Right forelimb (tissue), 1 donor: Measurements from ENCODE around the gene DNAJC3.
"Not testable (repeated sequence)": the region's sequence is repeated elsewhere in the genome, so short reads cannot be mapped to it uniquely, and the experiment has no call there.

ENCODE experiments used
- DNase-seq: peaks from one replicate; pipeline ENCODE4 v3.0.0-alpha.2; 2018

Gene DNAJC3

DNA sequence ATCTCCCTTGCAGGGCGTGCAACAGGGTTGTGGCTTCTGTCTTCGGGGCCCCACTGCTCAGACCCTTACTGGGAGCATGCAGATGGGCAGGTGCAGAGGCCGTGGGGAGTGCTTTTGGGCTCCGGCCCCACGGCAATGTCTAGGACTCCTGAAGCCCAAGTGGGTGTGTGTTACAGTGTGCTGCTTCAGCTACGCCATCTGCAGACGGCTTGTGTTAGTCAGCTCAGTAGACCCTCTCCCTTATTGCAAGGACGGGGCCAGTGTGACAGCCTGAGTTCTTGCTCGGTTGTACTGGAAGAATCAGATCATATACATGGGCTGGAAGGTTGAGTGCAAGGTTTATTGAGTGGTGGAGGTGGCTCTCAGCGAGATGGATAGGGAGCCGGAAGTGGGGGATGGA is 39.3 kb downstream of the DNAJC3 start:
- DNase-seq, result no peak

DNA sequence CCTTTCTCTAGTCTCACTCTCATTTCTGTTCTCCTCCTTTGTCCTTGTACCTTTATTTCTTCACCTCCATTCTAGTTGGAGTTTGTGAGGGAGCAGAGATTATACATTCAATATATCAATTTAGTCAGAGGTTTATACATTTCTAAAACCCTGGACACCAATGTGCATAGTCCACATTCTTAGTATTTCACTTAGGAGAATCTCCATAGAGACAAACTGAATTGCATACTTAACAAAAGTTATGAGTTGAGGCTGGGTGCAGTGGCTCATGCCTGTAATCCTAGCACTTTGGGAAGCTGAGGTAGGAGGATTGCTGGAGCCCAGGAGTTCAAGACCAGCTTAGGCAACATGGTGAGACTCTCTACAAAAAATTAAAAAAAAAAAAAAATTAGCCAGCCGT is 45.3 kb downstream of the DNAJC3 start:
- DNase-seq, result no peak

DNA sequence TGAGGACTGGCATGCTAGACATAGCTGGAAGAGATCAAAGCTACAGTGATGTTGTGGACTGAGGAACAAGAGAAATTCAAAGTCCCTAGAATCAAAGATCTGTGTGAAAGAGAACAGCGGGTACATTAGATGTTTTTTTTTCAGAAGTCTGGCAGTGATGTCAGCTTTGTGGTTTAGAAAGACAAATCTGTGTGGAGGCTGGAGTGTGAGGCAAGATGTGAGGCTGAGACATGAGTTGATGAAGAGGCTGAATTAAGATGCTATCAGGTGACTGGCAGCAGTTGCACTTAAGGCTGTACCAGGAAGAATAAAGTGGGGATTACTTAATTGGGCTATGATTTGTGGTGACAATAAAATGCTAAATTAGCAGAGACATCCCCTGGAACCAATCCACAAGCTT is 46.5 kb downstream of the DNAJC3 start:
- DNase-seq, result no peak

DNA sequence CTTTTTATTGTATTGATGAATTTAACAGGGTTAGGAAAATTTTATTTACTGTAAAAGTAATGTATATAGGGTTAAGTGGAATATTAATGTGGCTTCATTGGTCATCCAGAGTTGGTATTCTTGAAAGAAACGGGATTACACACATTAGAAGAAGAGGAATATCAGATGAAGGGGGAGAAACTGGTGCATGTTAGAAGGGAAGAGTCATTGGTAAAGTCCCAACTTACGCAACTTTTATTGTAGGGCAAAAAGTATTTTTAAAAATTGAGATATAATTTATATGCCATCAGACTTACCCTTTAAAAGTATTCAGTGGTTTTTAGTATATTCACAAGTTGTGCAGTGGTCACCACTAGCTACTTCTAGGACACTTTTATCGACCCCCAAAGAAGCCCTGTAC is 47.3 kb downstream of the DNAJC3 start:
- DNase-seq, result no peak

DNA sequence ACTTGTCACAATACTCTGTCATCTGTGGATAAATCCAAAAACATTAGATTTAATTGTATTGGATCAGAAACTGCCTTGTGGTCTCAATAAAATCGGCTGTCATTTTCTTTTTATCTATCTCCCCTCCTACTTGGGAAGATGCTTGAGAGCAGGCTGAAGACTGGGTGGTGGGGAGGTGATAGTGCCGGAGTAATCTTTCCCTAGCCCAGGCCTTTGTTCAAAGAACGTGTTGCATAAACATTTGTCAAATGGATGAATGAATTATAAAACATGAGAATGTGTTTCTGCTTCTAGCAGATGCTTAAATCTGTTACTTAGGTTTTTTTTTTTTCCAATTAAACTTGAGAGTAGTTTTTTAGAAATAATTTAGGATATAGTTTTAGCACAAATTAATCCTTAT is 49.9 kb downstream of the DNAJC3 start:
- DNase-seq, result no peak

DNA sequence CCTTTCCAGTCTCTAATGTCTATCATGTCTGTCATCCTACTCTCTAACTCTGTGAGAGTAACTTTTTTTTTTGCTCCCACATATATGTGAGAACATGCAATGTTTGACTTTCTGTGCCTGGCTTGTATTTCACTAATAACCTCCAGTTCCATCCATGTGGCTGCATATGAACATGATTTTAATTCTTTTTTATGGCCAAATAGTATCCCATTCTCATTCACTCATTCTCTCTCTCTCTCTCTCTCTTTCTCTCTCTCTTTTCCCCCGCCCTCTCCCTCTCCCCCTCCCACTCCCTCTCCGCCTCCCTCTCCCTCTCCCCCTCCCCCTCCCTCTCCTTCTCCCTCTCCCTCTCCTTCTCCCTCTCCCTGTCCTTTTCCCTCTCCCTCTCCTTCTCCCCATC is 52.0 kb downstream of the DNAJC3 start:
- no peak for DNase-seq

DNA sequence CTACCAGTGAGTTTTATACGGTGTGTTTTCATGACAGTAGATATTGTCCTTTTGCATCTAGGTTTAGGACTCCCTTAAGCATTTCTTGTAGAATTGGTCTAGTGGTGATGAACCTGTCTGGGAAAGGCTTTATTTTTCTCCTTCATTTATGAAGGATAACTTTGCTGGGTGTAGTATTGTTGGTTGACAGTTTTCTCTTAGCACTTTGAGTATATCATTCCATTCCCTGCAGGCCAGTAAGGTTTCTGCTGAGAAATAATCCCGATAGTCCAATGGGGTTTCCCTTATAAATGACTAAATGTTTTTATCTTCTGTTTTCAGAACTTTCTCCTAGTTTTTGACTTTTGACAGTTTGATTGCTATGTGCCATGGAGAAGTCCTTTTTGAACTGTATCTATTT is 57.2 kb downstream of the DNAJC3 start:
- DNase-seq, result no peak

DNA sequence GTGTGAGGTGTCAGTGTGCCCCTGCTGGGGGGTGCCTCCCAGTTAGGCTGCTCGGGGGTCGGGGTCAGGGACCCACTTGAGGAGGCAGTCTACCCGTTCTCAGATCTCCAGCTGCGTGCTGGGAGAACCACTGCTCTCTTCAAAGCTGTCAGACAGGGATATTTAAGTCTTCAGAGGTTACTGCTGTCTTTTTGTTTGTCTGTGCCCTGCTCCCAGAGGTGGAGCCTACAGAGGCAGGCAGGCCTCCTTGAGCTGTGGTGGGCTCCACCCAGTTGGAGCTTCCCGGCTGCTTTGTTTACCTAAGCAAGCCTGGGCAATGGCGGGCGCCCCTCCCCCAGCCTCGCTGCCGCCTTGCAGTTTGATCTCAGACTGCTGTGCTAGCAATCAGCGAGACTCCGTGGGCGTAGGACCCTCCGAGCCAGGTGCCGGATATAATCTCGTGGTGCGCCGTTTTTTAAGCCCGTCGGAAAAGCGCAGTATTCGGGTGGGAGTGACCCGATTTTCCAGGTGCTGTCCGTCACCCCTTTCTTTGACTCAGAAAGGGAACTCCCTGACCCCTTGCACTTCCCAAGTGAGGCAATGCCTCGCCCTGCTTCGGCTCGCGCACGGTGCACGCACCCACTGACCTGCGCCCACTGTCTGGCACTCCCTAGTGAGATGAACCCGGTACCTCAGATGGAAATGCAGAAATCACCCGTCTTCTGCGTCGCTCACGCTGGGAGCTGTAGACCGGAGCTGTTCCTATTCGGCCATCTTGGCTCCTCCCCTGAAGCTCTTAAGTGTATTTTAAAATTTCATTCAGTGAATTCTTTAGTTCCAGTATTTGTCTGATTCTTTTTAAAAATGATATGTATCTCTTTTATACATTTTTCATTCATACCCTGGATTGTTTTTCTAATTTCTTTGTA is 63.4 kb downstream of the DNAJC3 start:
- DNase-seq, result not testable (repeated sequence)

DNA sequence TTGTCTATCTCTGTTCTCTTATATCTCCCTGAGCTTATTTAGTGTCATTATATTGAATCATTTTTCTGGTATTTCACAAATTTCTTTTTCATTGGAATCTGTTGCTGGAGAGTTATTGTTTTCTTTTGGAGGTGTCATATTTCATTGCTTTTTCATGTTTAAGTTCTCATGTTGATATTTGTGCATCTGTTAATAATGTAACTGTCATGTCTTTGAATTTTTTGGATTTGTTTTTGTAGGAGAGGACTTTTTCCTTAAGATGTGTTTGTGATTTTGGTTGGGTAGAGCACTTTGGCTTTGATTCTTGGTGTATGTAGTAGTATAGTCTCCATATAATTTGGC is 64.0 kb downstream of the DNAJC3 start:
- DNase-seq, result no peak

DNA sequence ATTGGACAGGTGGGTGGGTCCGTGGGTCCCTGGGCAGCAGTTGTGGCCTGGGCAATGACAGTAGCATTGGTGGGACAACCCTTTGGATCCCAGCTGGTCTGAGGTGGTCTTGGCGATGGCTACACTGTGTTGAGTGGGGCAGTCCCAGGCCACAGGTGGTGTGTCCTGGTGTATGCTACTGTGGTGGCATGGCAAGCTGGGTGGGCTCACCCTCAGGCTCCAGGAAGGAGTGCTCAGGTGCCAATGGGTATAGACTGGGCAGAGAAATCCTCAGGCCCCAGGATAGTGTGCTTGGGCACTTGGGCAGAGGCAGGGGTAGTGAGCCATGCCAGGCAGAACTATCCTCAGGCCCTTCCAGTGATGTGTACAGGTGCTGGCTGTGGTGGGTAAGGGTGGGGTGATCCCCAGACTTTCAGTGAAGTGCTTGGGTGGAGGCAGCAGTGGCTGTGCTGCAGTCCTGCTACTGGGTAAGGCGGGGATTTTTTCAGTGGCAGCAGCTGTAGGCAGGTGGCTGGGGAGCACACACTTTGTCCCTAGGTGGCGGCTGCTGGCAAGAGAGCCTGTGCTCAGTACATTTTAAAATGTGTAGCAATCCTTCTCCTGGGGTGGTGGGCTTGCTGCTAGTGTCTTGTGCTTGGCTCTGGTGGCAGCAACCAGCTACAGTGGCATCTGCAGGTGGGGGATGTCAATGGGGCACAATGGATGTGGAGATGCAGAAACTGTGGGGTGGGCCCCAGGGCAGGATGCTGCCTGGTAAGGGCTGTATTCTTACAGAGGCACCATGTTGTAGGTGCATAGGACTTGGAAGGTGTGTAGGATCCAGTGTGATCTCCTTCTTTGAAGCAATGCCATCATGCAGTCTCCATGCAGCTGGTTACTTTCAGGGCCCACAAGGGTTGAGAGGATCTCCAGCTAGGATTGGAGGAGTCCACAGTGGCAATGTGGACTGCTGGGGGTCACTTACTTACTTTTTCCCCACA is 64.9 kb downstream of the DNAJC3 start:
- no peak for DNase-seq

DNA sequence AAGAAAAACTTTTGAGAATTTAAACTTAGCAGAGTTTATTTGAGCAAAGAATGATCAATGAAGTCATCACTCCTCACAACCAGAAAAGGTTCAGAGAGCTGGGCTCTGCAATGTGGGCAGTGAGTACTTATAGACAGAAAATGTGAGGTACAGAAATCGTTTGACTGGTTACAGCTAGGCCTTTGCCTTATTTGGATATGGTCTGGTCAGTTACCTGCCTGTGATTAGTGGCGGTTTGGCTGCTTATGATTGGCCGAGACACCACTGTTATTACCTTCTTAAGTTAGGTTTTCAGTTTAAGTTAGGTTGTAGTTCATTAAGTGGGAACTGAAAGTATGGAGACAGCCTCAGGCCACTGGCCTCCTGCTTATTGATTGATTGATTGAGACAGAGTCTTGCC is 66.3 kb downstream of the DNAJC3 start:
- DNase-seq, result no peak

DNA sequence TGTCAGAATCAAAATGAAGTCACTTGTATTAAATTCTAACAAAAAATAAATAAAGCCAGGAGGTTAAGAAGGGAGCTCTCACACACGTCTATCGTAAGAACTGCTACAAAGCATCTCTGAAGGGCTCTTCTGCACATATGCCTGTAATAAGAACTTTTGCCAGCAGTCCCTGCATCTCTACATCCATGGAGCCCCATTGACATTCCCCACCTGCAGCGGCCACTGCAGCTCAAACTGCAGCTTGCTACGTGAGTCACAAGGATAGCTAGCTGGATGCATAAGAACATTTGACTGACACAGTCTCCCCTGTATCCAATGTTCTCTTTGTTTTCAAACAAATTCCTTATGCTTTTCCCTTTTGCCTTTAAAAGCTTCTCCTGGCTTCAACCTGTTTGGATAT is 68.3 kb downstream of the DNAJC3 start:
- no peak for DNase-seq

DNA sequence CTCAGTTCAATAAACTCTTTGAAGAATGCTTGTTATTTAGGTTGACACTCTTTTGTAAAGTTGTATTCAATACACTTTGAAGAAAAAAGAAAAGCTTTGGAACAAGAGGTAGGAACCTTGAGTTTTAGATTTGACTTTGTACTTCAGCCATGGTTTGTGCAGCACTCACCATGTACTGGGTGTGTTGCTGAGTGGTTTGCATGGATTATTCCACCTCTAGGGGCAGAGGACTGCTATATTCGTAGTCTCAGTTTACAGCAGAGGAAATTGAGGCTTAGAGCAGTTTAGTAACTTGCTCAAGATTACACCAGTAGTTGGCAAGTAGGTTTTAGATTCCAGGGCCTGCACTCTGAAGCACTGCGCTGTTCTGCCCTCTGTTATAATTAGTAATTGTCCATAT is 68.8 kb downstream of the DNAJC3 start:
- no peak for DNase-seq

DNA sequence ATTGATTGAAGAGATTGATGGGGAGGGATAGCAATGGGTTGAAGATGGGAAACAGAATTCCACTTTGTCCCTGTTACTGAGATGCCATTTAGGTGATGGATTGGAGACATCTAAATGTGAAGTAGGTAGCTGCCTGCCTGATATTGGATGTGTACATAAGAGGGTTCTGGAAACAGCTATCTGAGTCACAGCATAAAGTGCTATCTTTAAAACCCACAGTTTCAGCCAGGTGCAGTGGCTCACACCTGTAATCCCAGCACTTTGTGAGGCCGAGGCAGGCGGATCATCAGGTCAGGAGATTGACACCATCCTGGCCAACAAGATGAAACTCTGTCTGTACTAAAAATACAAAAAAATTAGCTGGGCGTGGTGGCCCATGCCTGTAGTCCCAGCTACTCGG is 72.6 kb downstream of the DNAJC3 start:
- DNase-seq, result no peak

DNA sequence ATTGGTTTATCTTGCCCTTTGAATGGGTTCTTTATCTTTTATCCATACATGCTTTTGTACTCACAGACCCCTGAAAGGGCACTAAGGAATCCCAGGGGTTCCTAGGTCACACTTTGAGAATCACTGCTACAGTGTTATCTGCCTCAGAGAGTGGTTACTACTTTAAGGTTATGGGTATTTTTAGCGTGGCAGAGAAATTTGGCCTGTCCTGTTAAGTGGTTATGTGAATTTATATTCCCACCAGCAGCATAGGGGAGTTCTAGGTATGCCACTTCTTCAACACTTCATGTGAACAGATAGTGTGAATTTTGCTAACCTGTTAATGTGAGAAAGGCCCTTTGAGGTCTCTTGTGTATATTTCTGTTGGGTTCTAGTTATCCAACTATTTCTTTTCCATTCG is 75.7 kb downstream of the DNAJC3 start:
- no peak for DNase-seq

DNA sequence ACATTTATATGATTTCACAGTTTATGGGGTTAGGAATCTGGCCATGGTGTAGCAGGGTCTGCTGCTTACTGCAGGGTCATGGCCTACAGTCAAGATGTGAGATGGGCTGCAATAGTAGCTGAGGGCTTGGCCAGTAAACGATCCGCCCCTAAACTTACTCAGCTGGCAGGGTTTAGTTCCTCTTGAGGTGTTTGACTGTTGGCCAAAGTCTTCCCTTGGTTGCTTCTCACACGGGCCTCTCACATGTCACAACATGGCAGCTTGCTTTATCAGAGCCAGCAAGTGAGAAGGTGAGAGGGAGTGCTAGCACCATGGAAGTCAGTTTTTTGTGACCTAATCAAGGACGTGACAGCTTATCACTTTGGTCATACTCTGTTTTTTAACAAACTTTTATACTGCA is 77.1 kb downstream of the DNAJC3 start:
- no peak for DNase-seq

DNA sequence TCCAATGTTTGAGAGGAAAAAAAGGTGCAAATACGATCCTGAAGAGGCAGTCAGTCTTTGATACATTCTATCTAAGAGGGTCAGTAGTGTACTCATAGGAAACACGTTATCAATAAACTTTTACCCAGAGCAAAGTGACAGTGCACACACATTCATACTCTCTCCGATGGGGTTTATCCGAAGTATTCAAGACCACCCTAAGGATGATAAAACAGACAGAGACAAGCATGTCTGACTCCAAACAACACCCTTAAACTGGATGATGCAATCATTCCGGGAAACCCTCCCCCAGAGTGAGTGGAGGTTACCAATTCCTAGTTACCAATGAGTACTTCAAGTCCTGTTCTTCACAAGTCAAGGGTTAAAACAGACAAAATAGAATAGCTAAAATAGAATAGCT is 79.1 kb downstream of the DNAJC3 start:
- DNase-seq, result no peak

DNA sequence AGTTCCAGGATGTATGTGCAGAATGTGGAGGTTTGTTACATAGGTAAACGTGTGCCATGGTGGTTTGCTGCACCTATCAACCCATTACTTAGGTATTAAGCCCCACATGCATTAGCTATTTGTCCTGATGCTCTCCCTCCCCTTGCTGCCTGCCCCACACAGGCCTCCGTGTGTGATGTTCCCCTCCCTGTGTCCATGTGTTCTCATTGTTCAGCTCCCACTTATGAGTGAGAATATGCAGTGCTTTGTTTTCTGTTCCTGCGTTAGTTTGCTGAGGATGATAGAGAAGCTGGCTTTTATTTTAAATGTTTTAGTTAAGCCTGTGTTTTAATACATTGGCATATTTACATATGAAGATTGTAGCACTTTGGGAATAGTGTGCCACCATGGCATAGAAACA is 85.7 kb downstream of the DNAJC3 start:
- not testable (repeated sequence) for DNase-seq

DNA sequence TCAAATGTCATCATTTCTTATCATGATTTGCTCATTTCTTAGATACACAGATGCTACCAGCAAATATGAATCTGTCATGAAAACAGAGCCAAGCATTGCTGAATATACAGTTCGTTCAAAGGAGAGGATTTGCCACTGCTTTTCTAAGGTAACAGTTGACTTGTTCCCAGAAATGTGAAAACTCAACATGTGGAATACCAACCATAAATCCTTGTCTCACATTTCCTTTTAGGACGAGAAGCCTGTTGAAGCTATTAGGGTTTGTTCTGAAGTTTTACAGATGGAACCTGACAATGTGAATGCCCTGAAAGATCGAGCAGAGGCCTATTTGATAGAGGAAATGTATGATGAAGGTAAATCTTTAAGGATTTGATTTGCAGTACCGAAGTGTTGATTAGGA is 86.7 kb downstream of the DNAJC3 start:
- DNase-seq, result no peak

DNA sequence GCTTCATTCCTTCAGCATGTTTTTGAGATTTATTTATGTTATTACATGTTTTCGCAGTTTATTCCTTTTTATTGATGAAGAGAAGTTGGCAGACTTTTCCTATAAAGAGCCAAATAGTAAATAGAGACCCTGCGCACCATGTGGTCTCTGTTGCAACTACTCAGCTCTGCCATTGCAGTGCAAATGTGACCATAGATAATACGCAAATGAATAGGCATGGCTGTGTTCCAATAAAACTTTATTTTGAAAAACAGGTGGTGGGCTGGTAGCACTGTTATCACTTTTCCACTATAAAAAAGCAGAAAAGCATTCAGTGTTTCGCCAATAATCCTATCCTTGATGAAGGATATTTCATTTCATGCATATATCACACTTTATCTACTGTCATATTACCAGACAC is 95.0 kb downstream of the DNAJC3 start:
- no peak for DNase-seq

DNA sequence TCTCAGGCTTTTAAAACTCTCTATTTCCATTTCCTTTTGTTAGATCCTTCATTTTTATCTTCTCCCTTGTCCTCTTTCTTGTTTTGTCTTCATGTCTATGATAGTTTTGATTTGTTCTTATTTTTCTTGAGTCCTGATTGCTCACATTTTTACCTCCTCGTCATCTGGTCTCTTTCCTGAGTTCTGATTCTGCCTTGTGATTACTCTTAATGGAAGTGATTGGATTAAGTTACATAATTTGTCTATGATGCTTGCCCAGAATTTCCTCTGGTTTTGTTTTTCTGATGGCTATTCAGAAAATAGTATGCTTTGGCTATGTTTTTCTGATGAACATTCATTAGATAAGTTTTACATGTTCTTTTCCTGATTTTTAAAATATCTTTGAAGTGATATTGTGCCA is 102.6 kb downstream of the DNAJC3 start:
- no peak for DNase-seq

DNA sequence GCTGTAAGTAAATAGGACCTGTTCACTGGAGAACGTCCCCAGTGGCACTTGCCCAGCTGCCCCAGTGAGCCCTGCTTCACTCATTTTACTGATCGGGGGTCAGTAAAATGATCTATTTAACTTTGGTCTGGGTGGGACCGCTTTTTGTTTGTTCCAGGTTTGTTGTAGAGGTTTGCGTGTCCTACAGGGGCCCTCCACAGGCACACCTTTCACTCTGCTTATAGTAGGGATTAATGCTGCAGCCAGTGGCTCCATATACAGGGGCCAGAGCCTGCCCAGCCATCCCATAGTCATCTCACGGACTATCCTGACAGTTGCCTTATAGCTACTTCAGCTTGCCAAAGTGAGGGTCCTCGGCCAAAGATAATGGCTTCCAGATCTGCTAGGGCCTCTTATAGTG is 104.1 kb downstream of the DNAJC3 start:
- DNase-seq, result no peak

DNA sequence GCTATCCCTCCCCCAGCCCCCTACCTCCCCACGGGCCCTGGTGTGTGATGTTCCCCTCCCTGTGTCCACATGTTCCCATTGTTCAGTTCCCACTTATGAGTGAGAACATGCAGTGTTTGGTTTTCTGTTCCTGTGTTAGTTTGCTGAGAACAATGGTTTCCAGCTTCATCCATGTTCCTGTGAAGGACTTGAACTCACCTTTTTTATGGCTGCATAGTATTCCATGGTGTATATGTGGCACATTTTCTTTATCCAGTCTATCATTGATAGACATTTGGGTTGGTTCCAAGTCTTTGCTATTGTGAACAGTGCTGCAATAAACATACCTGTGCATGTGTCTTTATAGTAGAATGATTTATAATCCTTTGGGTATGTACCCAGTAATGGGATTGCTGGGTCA is 105.0 kb downstream of the DNAJC3 start:
- not testable (repeated sequence) for DNase-seq

DNA sequence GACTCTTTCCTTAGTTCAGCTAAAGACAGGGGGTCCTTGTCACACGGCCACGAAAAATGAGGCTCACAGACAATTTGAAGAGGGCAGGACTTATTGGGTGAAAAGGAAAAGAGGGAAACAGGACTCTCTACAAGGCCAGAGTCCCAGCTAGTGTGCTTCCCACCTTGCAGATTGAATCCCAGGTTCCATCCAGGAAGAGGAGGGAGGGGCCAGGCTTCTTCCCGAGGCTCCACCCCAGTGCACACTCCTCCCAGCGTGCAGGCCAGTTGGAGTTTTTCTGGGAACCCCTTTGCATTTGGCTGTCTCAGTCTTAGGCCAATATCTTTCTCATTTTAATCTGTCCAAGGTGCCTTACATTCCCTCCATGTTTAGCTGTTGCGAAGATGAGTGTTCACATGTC is 106.8 kb downstream of the DNAJC3 start:
- DNase-seq, result no peak
